ENCODE measurements around the gene THSD4. TPM values are rescaled to one million over a fixed set of nuclear protein-coding genes. Genes with fewer than 3 reads are reported as not detected.

The THSD4 gene
- total RNA-seq, 1 experiment from 2014 or later = 65.4 TPM

GRCh38 chr15:71112429-71112828 is 2.8 kb upstream of the THSD4 start:
- Histone ChIP-seq H3K36me3 (ENCODE audit: control insufficient read depth, insufficient read depth, low read length) (no peaks in the 10 kb centered on the region), H3K9me3 (ENCODE audit: control insufficient read depth, insufficient read depth, low read depth, low read length) (no peaks in the 10 kb centered on the region), H3K4me3 (ENCODE audit: low read depth in 2 of 2, low read length in 2 of 2) (no peak overlapping the region), H3K27me3 (ENCODE audit: control insufficient read depth, insufficient read depth, low read length) (no peaks in the 10 kb centered on the region), H3K27ac (ENCODE audit: low read length) (peak overlapping the region; percentile 82), H3K4me1 (ENCODE audit: control insufficient read depth, insufficient read depth, low read length) (peaks cover 59% of the 10 kb centered on the region)
- ATAC-seq (no peak), DNase-seq (ENCODE audit: low read depth, low spot score) (no peak)
- TF ChIP-seq POLR2AphosphoS5 (IDR thresholded peaks at IDR 0.05; ENCODE audit: low read depth, low read length) (peak; percentile 86), SIN3A (IDR thresholded peaks at IDR 0.05; ENCODE audit: borderline replicate concordance, insufficient read depth, low read depth, low read length) (no peak), TCF7L2 (IDR thresholded peaks at IDR 0.05; ENCODE audit: low read depth, low read length) (no peak), REST (IDR thresholded peaks at IDR 0.05; ENCODE audit: insufficient read depth in 1 of 2, low read depth in 2 of 2, low read length in 1 of 2) (no peak), CTCF (IDR thresholded peaks at IDR 0.05) (no peak)
- in situ Hi-C loops (cut with HindIII; ENCODE audit: low pct_unique_long_range_greater_than_20kb, low sequenced_read_pairs) = no loop called here
- BruUV-seq (replicated peaks) = no TSS peak
- ChIA-PET POLR2A (interaction anchor here (0.6 kb wide), 1 partner anchor 16 kb away, joined by 3 read pairs; no protein-coding TSS in a partner anchor), CTCF (no interaction called here)
- intact Hi-C loops (cut with micrococcal nuclease; ENCODE audit: unreplicated experiment) = loop anchor here (10.0 kb wide), 1 partner anchor 182 kb away; no protein-coding TSS in a partner anchor

DNA sequence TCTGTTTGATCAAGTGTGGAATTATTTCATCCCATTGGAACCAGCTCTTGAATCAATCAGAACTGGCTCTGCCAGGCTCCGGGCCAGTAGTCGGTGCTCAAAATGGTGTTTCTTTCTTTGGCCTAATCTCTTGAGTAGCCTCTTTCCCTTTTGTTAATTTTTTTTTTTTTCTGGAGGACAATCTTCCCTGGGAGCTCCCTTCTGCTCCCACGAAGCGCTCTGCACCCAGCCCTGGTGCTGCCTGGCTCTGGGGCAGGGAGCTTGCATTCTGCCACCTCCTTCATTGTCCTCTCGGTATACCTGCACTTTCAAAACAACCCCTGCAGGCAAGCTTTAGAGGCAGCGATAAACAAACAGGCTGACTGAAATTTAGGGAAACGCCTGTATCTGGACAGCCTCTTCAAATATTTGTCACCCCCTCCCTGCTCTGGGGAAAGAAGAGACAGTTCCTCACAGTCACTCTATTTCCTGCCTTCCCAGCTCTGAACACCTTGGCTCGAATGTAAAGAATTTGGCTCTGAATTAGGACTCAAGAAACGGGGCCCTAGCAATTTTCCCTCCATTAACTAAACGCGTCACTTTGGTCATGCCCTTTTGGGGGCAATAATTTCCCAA is 1.1 kb upstream of the THSD4 start:
- ATAC-seq = no peak
- no peaks in the 10 kb centered on the region for H3K27me3 ChIP-seq (ENCODE audit: control insufficient read depth, insufficient read depth, low read length)
- H3K4me1 ChIP-seq (ENCODE audit: control insufficient read depth, insufficient read depth, low read length) = peaks cover 75% of the 10 kb centered on the region
- peak overlapping the region; percentile 93 for H3K27ac ChIP-seq (ENCODE audit: low read length)
- H3K4me3 ChIP-seq (ENCODE audit: low read depth in 2 of 2, low read length in 2 of 2) = peak overlapping the region; percentile 62 to 72
- intact Hi-C loops (cut with micrococcal nuclease; ENCODE audit: unreplicated experiment) (loop anchor here (10.0 kb wide), 1 partner anchor 181 kb away; no protein-coding TSS in a partner anchor), in situ Hi-C loops (cut with HindIII; ENCODE audit: low pct_unique_long_range_greater_than_20kb, low sequenced_read_pairs) (no loop called here)
- no peaks in the 10 kb centered on the region for H3K36me3 ChIP-seq (ENCODE audit: control insufficient read depth, insufficient read depth, low read length)
- TSS peak; percentile 87 for BruUV-seq (replicated peaks)
- ChIA-PET POLR2A (interaction anchor here (0.6 to 0.7 kb wide), 2 partner anchors 33 to 37 kb away, joined by 3 to 4 read pairs; no protein-coding TSS in a partner anchor), CTCF (interaction anchor here (0.7 kb wide), 2 partner anchors 14 to 275 kb away, joined by 3 to 7 read pairs; no protein-coding TSS in a partner anchor)
- no peaks in the 10 kb centered on the region for H3K9me3 ChIP-seq (ENCODE audit: control insufficient read depth, insufficient read depth, low read depth, low read length)
- no peak for DNase-seq (ENCODE audit: low read depth, low spot score)
- TF ChIP-seq TCF7L2 (IDR thresholded peaks at IDR 0.05; ENCODE audit: low read depth, low read length) (no peak), POLR2AphosphoS5 (IDR thresholded peaks at IDR 0.05; ENCODE audit: low read depth, low read length) (no peak), SIN3A (IDR thresholded peaks at IDR 0.05; ENCODE audit: borderline replicate concordance, insufficient read depth, low read depth, low read length) (no peak)
